Measurements from ENCODE around the gene LRIF1.

- TF ChIP-seq EZH2 (IDR thresholded peaks at IDR 0.05) (no peak), POLR2AphosphoS5 (IDR thresholded peaks at IDR 0.05; ENCODE audit: borderline replicate concordance, low read depth, low read length) (no peak)
Observed at GRCh38 chr1:110961902-110962301, 1.8 kb downstream of the LRIF1 start.

All from SK-N-MC (cell line).